K562 (cell line): Measurements from ENCODE around the gene ALG12. TPM values are rescaled to one million over a fixed set of nuclear protein-coding genes. Genes with fewer than 3 reads are reported as not detected.

Experiments used
- CHD2 ChIP-seq: IDR thresholded peaks from 2 replicates; pipeline ENCODE4 v1.6.1; 2011; ENCODE audit warnings: low read depth, low read length
- ELF1 ChIP-seq: fragments of 200-800 bp; sonication (Bioruptor generic); IDR thresholded peaks from 2 replicates; pipeline ENCODE4 v1.6.1; 2016; ENCODE audit warnings: missing genetic modification characterization, missing compliant biosample characterization
- FIP1L1 ChIP-seq: fragments of 200-400 bp; formaldehyde crosslinking; IDR thresholded peaks from 2 replicates; pipeline ENCODE4 v1.6.1; 2018; ENCODE audit warnings: mild to moderate bottlenecking, low read depth, low read length; ENCODE audit not compliant: poor library complexity, severe bottlenecking
- KAT7 ChIP-seq: sonication (generic); formaldehyde crosslinking; IDR thresholded peaks from 2 replicates; pipeline ENCODE4 v1.8.0; 2022; ENCODE audit warnings: missing genetic modification reagents, mild to moderate bottlenecking, borderline replicate concordance
- MAZ ChIP-seq, 2 experiments: fragments of 450-650 bp in 1 of 2; sonication (generic) in 1 of 2; formaldehyde crosslinking; IDR thresholded peaks in 1 of 2; conservative IDR thresholded peaks in 1 of 2; 2 replicates each; pipeline versions ENCODE4 v1.4.0 to v1.5.0; 2020; ENCODE audit warnings: mild to moderate bottlenecking in 1 of 2, missing genetic modification reagents in 1 of 2
- MCM5 ChIP-seq: fragments of 450-650 bp; IDR thresholded peaks from 2 replicates; pipeline ENCODE4 v1.6.1; 2016; ENCODE audit warnings: low read depth
- RBM25 ChIP-seq: fragments of 200-400 bp; formaldehyde crosslinking; IDR thresholded peaks from 2 replicates; pipeline ENCODE4 v1.6.1; 2018; ENCODE audit warnings: low read length, low read depth, moderate library complexity; ENCODE audit not compliant: severe bottlenecking
- ZBTB40 ChIP-seq, 2 experiments: fragments of 450-650 bp in 1 of 2; sonication (generic) in 1 of 2; formaldehyde crosslinking in 1 of 2; IDR thresholded peaks; 2 replicates each; pipeline versions ENCODE4 v1.7.1 to v1.9.0; 2016 to 2022; ENCODE audit warnings: inconsistent platforms in 1 of 2, mild to moderate bottlenecking in 1 of 2, missing genetic modification reagents in 1 of 2
- ZBTB7A ChIP-seq: IDR thresholded peaks from 2 replicates; pipeline ENCODE4 v1.6.1; 2011; ENCODE audit warnings: low read depth, mild to moderate bottlenecking, low read length, moderate library complexity, borderline replicate concordance; ENCODE audit not compliant: control insufficient read depth
- ZNF174 ChIP-seq: fragments of 250-450 bp; sonication (Bioruptor Pico); IDR thresholded peaks from 2 replicates; pipeline ENCODE4 v1.4.0; 2020; ENCODE audit warnings: mild to moderate bottlenecking
- ZNF766 ChIP-seq: fragments of 200-800 bp; sonication (Bioruptor generic); conservative IDR thresholded peaks from 2 replicates; pipeline ENCODE4 v1.6.1; 2016; ENCODE audit warnings: missing genetic modification characterization, missing compliant biosample characterization
- polyA plus RNA-seq, 8 experiments: library from polyadenylated mRNA; depleted of rRNA in 4 of 8; stranded (reverse) in 5 of 8; unstranded in 3 of 8; fragments of >200 nt; fragmentation: Nextera tagmentation in 2 of 8; fragmentation: Illumina TruSeq in 1 of 8; extraction: Ambion mirVana in 2 of 8; extraction: Trizol in 1 of 8; gene quantifications; 2 replicates each; pipeline versions ENCODE4 v1.2.1 to v1.2.3, GENCODE V29; 2011 to 2014; ENCODE audit warnings: inconsistent platforms in 1 of 8, missing spikeins in 1 of 8
- total RNA-seq, 7 experiments: library from RNA; depleted of rRNA in 6 of 7; stranded (reverse); fragments of >200 nt in 6 of 7; fragmentation: Illumina TruSeq in 2 of 7; extraction: Trizol in 2 of 7; gene quantifications; 2 replicates each; pipeline versions ENCODE4 v1.2.1 to v1.2.3, GENCODE V29; 2011 to 2021; ENCODE audit warnings: low replicate concordance in 1 of 7
- TF ChIP-seq, protein P1 (sequence below): fragments of 200-800 bp; sonication (Bioruptor generic); IDR thresholded peaks from 2 replicates; pipeline ENCODE4 v1.6.1; 2017; ENCODE audit warnings: missing genetic modification characterization, missing compliant biosample characterization
- TF ChIP-seq, protein P2 (sequence below): sonication (generic); formaldehyde crosslinking; IDR thresholded peaks from 2 replicates; pipeline ENCODE4 v1.8.0; 2022; ENCODE audit warnings: mild to moderate bottlenecking, missing genetic modification reagents

ALG12 gene
- total and polyA plus RNA-seq, 9 of the 15 experiments (the other 6 are each of a cell fraction or from before 2014, with no cell fraction given): 0.20 to 8.5 (median 3.4) TPM

DNA sequence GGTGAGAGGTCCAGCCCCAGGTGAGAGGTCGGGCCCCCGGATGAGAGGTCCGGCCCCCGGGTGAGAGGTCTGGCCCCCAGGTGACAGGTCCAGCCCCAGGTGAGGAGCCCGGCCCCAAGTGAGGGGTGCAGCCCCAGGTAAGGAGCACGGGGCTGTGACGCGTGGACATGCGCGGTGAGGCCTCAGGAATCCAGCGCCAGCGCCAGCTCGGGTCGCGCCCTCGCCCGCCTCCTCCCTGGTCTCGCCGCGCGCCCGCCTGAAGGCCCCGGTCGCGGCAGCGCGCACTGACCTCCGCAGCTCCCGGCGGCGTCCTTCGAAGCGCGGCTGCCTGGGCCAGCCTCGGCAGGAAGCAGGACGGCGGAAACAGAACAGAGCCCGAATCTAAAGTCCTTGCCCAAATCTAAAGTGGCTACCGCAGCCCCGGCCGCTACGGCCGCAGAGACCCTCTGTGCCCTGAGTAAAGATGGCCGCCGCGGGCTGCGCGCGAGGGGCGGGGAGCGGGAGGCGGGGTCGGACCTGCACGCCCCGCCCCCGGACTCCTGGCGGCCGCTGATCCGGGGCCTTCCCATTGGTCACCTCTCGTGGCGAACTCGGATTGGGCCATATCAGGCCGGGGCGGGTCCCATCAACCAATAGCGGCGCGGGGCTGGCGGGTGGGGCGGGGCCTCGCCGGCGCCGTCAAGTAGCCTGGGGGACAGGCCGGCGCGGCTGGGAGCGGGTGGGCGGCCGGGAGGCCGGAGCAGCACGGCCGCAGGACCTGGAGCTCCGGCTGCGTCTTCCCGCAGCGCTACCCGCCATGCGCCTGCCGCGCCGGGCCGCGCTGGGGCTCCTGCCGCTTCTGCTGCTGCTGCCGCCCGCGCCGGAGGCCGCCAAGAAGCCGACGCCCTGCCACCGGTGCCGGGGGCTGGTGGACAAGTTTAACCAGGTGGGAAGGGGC, at the start of gene ALG12, which contains the start of gene CRELD2 (continued):
- TF ChIP-seq, protein P1, sequence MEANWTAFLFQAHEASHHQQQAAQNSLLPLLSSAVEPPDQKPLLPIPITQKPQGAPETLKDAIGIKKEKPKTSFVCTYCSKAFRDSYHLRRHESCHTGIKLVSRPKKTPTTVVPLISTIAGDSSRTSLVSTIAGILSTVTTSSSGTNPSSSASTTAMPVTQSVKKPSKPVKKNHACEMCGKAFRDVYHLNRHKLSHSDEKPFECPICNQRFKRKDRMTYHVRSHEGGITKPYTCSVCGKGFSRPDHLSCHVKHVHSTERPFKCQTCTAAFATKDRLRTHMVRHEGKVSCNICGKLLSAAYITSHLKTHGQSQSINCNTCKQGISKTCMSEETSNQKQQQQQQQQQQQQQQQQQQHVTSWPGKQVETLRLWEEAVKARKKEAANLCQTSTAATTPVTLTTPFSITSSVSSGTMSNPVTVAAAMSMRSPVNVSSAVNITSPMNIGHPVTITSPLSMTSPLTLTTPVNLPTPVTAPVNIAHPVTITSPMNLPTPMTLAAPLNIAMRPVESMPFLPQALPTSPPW: peak; percentile 68; the same call in 1 of the 2 replicates
- 0 out of 2 replicates have a peak, but pooled peaks have one; percentile 41 for TF ChIP-seq KAT7 (CRISPR knock-in tag)
- TF ChIP-seq MAZ (CRISPR knock-in tag; conservative IDR thresholded peaks at IDR 0.05 in 1 of 2, IDR thresholded peaks at IDR 0.05 in 1 of 2): peak in 1 of 2 experiments; percentile 74; a peak in 3 of 4 replicates
- TF ChIP-seq, protein P2, sequence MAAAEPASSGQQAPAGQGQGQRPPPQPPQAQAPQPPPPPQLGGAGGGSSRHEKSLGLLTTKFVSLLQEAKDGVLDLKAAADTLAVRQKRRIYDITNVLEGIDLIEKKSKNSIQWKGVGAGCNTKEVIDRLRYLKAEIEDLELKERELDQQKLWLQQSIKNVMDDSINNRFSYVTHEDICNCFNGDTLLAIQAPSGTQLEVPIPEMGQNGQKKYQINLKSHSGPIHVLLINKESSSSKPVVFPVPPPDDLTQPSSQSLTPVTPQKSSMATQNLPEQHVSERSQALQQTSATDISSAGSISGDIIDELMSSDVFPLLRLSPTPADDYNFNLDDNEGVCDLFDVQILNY (CRISPR knock-in tag): no peak
- no peak for TF ChIP-seq ZNF174 (CRISPR knock-in tag)
- TF ChIP-seq ELF1 (tag): peak; percentile 30; the same call in 1 of the 2 replicates
- TF ChIP-seq RBM25: peak; percentile 98
- TF ChIP-seq ZNF766 (CRISPR knock-in tag): peak; percentile 47; the same call in 1 of the 2 replicates
- TF ChIP-seq MCM5: no peak
- TF ChIP-seq ZBTB7A: peak; percentile 79; the same call in 1 of the 2 replicates
- TF ChIP-seq FIP1L1: peak; percentile 46
- TF ChIP-seq ZBTB40 (IDR thresholded peaks at IDR 0.05): peak; percentile 86
- TF ChIP-seq ZBTB40 (CRISPR knock-in tag; IDR thresholded peaks at IDR 0.05): no peak
- peak; percentile 28; the same call in 1 of the 2 replicates for TF ChIP-seq CHD2
